HepG2 (cell line): ENCODE results near the gene ZNF786. TPM values are rescaled to one million over a fixed set of nuclear protein-coding genes. Genes with fewer than 3 reads are reported as not detected.

Source experiments
- ATAC-seq: fragments of 200-7000 bp; cut with Tn5 transposase; 3 replicates; pipeline ENCODE4 v1.9.1; 2020; ENCODE audit warnings: mild to moderate bottlenecking, moderate library complexity
- BruUV-seq: library from RNA; stranded (reverse); fragments of 400-500 nt; replicated peaks from 2 replicates; lab custom pipeline; 2021; lab: Mats Ljungman, UMichigan
- CTCF ChIA-PET: fragments of 300-600 bp; formaldehyde crosslinking; extraction: SDS; loops from one replicate; lab custom pipeline; 2021; ENCODE audit warnings: low total read pairs, inconsistent platforms, low intra/inter-chr PET ratio; lab: Yijun Ruan, JAX
- POLR2A ChIA-PET: fragments of 350-600 bp; sonication (Branson Sonifier 250); formaldehyde crosslinking; loops from one replicate; lab custom pipeline; 2020; ENCODE audit warnings: antibody characterized with exemption, inconsistent platforms; lab: Yijun Ruan, JAX
- DNase-seq: peaks from one replicate; pipeline ENCODE4 v3.0.0-alpha.2; 2015; ENCODE audit warnings: low spot score
- FAIRE-seq: peaks from 3 replicates; lab custom pipeline; 2011; peaks lifted over from hg19 to GRCh38; lab: Jason Lieb, UNC
- H2AFZ ChIP-seq: one replicate; pipeline ENCODE4 v1.6.1; 2011; ENCODE audit warnings: low read length, inconsistent platforms
- H3K27ac ChIP-seq: fragments of 300-600 bp; 3 replicates; pipeline ENCODE4 v1.8.0; 2011; ENCODE audit warnings: mixed run types, mild to moderate bottlenecking, mixed read lengths, low read length, inconsistent platforms; ENCODE audit not compliant: insufficient read depth; ENCODE audit errors: extremely low read length
- H3K27me3 ChIP-seq, 2 experiments: fragments of 200-600 bp in 1 of 2; 2 replicates in 1 of 2; 3 replicates in 1 of 2; pipeline versions ENCODE4 v1.6.0 to v1.8.0; 2011; ENCODE audit warnings: low read length in 2 of 2, mild to moderate bottlenecking in 2 of 2, moderate library complexity in 2 of 2, inconsistent platforms in 1 of 2; ENCODE audit not compliant: insufficient read depth in 2 of 2, control insufficient read depth in 1 of 2
- H3K36me3 ChIP-seq, 2 experiments: fragments of 200-600 bp in 1 of 2; replicated peaks in 1 of 2; 2 replicates in 1 of 2; 3 replicates in 1 of 2; pipeline versions ENCODE4 v1.5.1 to v1.8.0; 2011; ENCODE audit warnings: low read length in 2 of 2, inconsistent platforms in 1 of 2; ENCODE audit not compliant: insufficient read depth in 2 of 2, control insufficient read depth in 1 of 2
- H3K4me1 ChIP-seq: 2 replicates; pipeline ENCODE4 v1.5.1; 2012; ENCODE audit warnings: low read length, inconsistent platforms; ENCODE audit not compliant: insufficient read depth
- H3K4me2 ChIP-seq: 2 replicates; pipeline ENCODE4 v1.6.0; 2011; ENCODE audit warnings: low read depth, low read length, inconsistent platforms
- H3K4me3 ChIP-seq, 3 experiments: fragments of 200-600 bp in 1 of 3; sonication (generic), shearing (Covaris generic) in 1 of 3; replicated peaks in 1 of 3; 2 replicates each; pipeline ENCODE4 v1.5.1; 2011 to 2016; ENCODE audit warnings: low read length in 3 of 3, inconsistent platforms in 2 of 3, low read depth in 2 of 3, mild to moderate bottlenecking in 2 of 3, control low read depth in 1 of 3, mixed read lengths in 1 of 3; ENCODE audit not compliant: insufficient read depth in 1 of 3
- H3K79me2 ChIP-seq: one replicate; pipeline ENCODE4 v1.6.1; 2011; ENCODE audit warnings: low read length, inconsistent platforms; ENCODE audit not compliant: insufficient read depth
- H3K9ac ChIP-seq: 2 replicates; pipeline ENCODE4 v1.6.0; 2011; ENCODE audit warnings: mild to moderate bottlenecking, low read depth, low read length, inconsistent platforms; ENCODE audit not compliant: insufficient read depth
- H3K9me3 ChIP-seq: 2 replicates; pipeline ENCODE4 v1.5.1; 2012; ENCODE audit warnings: mild to moderate bottlenecking, low read length
- H4K20me1 ChIP-seq: 2 replicates; pipeline ENCODE4 v1.6.0; 2011; ENCODE audit warnings: inconsistent platforms, mild to moderate bottlenecking, low read length, moderate library complexity; ENCODE audit not compliant: insufficient read depth
- BCL6 ChIP-seq: IDR thresholded peaks from 2 replicates; pipeline ENCODE4 v1.6.1; 2016; ENCODE audit warnings: missing genetic modification reagents, missing compliant biosample characterization
- BORCS8-MEF2B ChIP-seq: sonication (generic); formaldehyde crosslinking; IDR thresholded peaks from 2 replicates; pipeline ENCODE4 v1.8.0; 2022; ENCODE audit warnings: mild to moderate bottlenecking, missing genetic modification reagents
- DDIT3 ChIP-seq: sonication (generic); formaldehyde crosslinking; IDR thresholded peaks from 2 replicates; pipeline ENCODE4 v1.4.0; 2020; ENCODE audit warnings: mild to moderate bottlenecking, missing genetic modification reagents
- LCORL ChIP-seq, 2 experiments: fragments of 450-650 bp in 1 of 2; sonication (generic) in 1 of 2; formaldehyde crosslinking in 1 of 2; IDR thresholded peaks; 2 replicates each; pipeline versions ENCODE4 v1.5.0 to v1.6.1; 2017 to 2020; ENCODE audit warnings: antibody characterized with exemption in 1 of 2, missing genetic modification reagents in 1 of 2
- MEIS1 ChIP-seq: sonication (generic); formaldehyde crosslinking; IDR thresholded peaks from 2 replicates; pipeline ENCODE4 v1.9.0; 2021; ENCODE audit warnings: mild to moderate bottlenecking, missing genetic modification reagents, moderate library complexity, borderline replicate concordance
- PRDM10 ChIP-seq: sonication (generic); formaldehyde crosslinking; IDR thresholded peaks from 2 replicates; pipeline ENCODE4 v1.4.0; 2020; ENCODE audit warnings: low read depth, missing genetic modification reagents
- TCF12 ChIP-seq, 2 experiments: fragments of 450-650 bp in 1 of 2; sonication (generic) in 1 of 2; formaldehyde crosslinking in 1 of 2; IDR thresholded peaks; 2 replicates each; pipeline versions ENCODE4 v1.6.1 to v1.8.0; 2017 to 2022; ENCODE audit warnings: antibody characterized with exemption in 1 of 2, mild to moderate bottlenecking in 1 of 2, missing genetic modification reagents in 1 of 2, moderate library complexity in 1 of 2
- ZBTB8A ChIP-seq: sonication (generic); formaldehyde crosslinking; IDR thresholded peaks from 2 replicates; pipeline ENCODE4 v1.4.0; 2020; ENCODE audit warnings: mild to moderate bottlenecking, low read depth, missing genetic modification reagents, borderline replicate concordance
- ZNF138 ChIP-seq: sonication (generic); formaldehyde crosslinking; IDR thresholded peaks from 2 replicates; pipeline ENCODE4 v1.5.0; 2020; ENCODE audit warnings: mild to moderate bottlenecking, low read depth, missing genetic modification reagents
- ZNF224 ChIP-seq: sonication (generic); formaldehyde crosslinking; IDR thresholded peaks from 2 replicates; pipeline ENCODE4 v1.5.0; 2020; ENCODE audit warnings: mild to moderate bottlenecking, missing genetic modification reagents
- ZNF234 ChIP-seq: sonication (generic); formaldehyde crosslinking; conservative IDR thresholded peaks from 2 replicates; pipeline ENCODE4 v1.5.1; 2020; ENCODE audit warnings: mild to moderate bottlenecking, missing genetic modification reagents
- ZNF546 ChIP-seq: sonication (generic); formaldehyde crosslinking; conservative IDR thresholded peaks from 2 replicates; pipeline ENCODE4 v1.8.1; 2023; ENCODE audit warnings: mild to moderate bottlenecking, missing genetic modification reagents
- ZNF614 ChIP-seq: IDR thresholded peaks from 2 replicates; pipeline ENCODE4 v1.6.1; 2018; ENCODE audit warnings: missing biosample characterization, missing genetic modification reagents, inconsistent platforms, borderline replicate concordance
- ZNF737 ChIP-seq: sonication (generic); formaldehyde crosslinking; IDR thresholded peaks from 2 replicates; pipeline ENCODE4 v1.5.0; 2020; ENCODE audit warnings: missing genetic modification reagents, mild to moderate bottlenecking, borderline replicate concordance
- WGBS: methylation state at CpG from one replicate; pipeline ENCODE4 v1.1.6; 2017; ENCODE audit warnings: low lambda C conversion rate; 5-methylcytosine and 5-hydroxymethylcytosine counted together
- in situ Hi-C: cut with HindIII; loops from 2 replicates; pipeline ENCODE4 v1.10.0; 2017; ENCODE audit warnings: low pct_unique_long_range_greater_than_20kb; ENCODE audit not compliant: extremely low pct_ligation_motif_present
- intact Hi-C: fragments of 100-400 bp; cut with micrococcal nuclease; formaldehyde crosslinking; loops from one replicate; pipeline ENCODE4 v1.10.0; 2022; ENCODE audit not compliant: unreplicated experiment
- polyA plus RNA-seq, 8 experiments: library from polyadenylated mRNA; depleted of rRNA in 3 of 8; stranded (reverse) in 7 of 8; unstranded in 1 of 8; fragments of >200 nt; fragmentation: Illumina TruSeq in 4 of 8; extraction: Trizol in 4 of 8; gene quantifications; 2 replicates each; pipeline versions ENCODE4 v1.2.1 to v1.2.3, GENCODE V29; 2011 to 2016; ENCODE audit warnings: low read depth in 4 of 8, missing spikeins in 1 of 8, mixed read lengths in 1 of 8; ENCODE audit not compliant: insufficient read depth in 1 of 8
- total RNA-seq, 5 experiments: library from RNA; depleted of rRNA; stranded (reverse); fragments of >200 nt; fragmentation: Illumina TruSeq; extraction: Trizol; gene quantifications; 2 replicates each; pipeline ENCODE4 v1.2.3, GENCODE V29; 2016; ENCODE audit warnings: low read depth in 1 of 5
- TF ChIP-seq, protein P1 (sequence below): sonication (generic); formaldehyde crosslinking; IDR thresholded peaks from 2 replicates; pipeline ENCODE4 v1.8.1; 2022; ENCODE audit warnings: mild to moderate bottlenecking, missing genetic modification reagents

The ZNF786 gene
- total and polyA plus RNA-seq, 2 of the 13 experiments (the other 11 are each of a cell fraction or from before 2014, with no cell fraction given) = 2.0 to 4.0 TPM

GRCh38 chr7:149074116-149074885, 16.2 kb downstream of the ZNF786 start:
- no peak for DNase-seq
- H3K4me1 ChIP-seq = no peaks in the 10 kb centered on the region
- in situ Hi-C loops = no loop called here
- no peak overlapping the region for H3K4me3 ChIP-seq
- CTCF ChIA-PET = no interaction called here
- H4K20me1 ChIP-seq = no peaks in the 10 kb centered on the region
- H3K9me3 ChIP-seq = no peaks in the 10 kb centered on the region
- no peak overlapping the region for H3K27ac ChIP-seq
- ATAC-seq = no peak
- no peak overlapping the region for H3K4me2 ChIP-seq
- H3K9ac ChIP-seq = no peak overlapping the region
- intact Hi-C loops = no loop called here
- no peak for FAIRE-seq
- 94% methylated on average over 3 of the region's 3 CpGs for WGBS
- no peaks in the 10 kb centered on the region for H3K27me3 ChIP-seq
- H3K79me2 ChIP-seq = no peaks in the 10 kb centered on the region
- POLR2A ChIA-PET = no interaction called here
- no TSS peak for BruUV-seq
- H2AFZ ChIP-seq = no peak overlapping the region
- H3K36me3 ChIP-seq = peaks cover 11 to 23% of the 10 kb centered on the region in 2 experiments
- TF ChIP-seq TCF12 (IDR thresholded peaks at IDR 0.05) (no peak), TCF12 (CRISPR knock-in tag; IDR thresholded peaks at IDR 0.05) (no peak), ZBTB8A (CRISPR knock-in tag) (no peak), ZNF138 (no peak), ZNF614 (CRISPR knock-in tag) (no peak), LCORL (IDR thresholded peaks at IDR 0.05) (no peak), LCORL (CRISPR knock-in tag; IDR thresholded peaks at IDR 0.05) (no peak), DDIT3 (CRISPR knock-in tag) (no peak), BCL6 (CRISPR knock-in tag) (no peak), ZNF234 (no peak), PRDM10 (CRISPR knock-in tag) (no peak), MEIS1 (no peak), BORCS8-MEF2B (CRISPR knock-in tag) (no peak), ZNF224 (no peak), ZNF546 (CRISPR knock-in tag) (no peak), ZNF737 (CRISPR knock-in tag) (no peak)
- TF ChIP-seq, protein P1, sequence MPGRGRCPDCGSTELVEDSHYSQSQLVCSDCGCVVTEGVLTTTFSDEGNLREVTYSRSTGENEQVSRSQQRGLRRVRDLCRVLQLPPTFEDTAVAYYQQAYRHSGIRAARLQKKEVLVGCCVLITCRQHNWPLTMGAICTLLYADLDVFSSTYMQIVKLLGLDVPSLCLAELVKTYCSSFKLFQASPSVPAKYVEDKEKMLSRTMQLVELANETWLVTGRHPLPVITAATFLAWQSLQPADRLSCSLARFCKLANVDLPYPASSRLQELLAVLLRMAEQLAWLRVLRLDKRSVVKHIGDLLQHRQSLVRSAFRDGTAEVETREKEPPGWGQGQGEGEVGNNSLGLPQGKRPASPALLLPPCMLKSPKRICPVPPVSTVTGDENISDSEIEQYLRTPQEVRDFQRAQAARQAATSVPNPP (CRISPR knock-in tag) = no peak
